HTERT RPE-1 (cell line): ENCODE measurements around the gene FGF1.

Experiments
- in situ Hi-C: fragments of 300-500 bp; cut with MboI; formaldehyde crosslinking; loops from 4 replicates; pipeline ENCODE4 v1.14.3; 2020; ENCODE audit warnings: low sequenced_read_pairs

The FGF1 gene

GRCh38 chr5:142685418-142686209 is at the start of gene FGF1:
TSS of gene FGF1 (minus strand) at chr5:142686090. CDS start at chr5:142614127, 71,963 bp downstream.
- in situ Hi-C loops: no loop called here

- in situ Hi-C loops: no loop called here
Observed at GRCh38 chr5:142727735-142728047, 41.8 kb upstream of the FGF1 start.

DNA sequence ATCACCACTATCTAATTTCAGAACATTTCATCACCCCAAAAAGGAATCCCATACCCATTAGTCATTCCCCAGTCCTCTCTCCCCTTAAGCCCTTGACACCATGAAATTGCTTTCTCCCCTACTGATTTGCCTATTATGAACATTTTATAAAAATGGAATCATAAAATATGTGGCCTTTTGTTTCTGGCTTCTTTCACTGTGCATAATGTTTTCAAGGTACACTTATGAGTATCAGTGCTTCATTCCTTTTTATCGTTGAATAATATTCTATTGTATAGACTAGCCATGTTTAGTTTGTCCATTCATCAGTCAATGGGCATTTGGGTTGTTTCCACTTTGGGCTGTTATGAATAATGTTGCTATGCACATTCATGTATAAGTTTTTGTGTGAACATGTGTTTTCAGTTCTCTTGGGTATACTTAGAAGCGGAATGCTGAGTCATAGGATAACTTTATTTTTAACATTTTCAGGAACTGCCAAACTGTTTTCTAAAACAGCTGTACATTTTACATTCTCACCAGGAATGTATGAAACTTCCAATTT is 40.4 kb upstream of the FGF1 start:
- in situ Hi-C loops: no loop called here

DNA sequence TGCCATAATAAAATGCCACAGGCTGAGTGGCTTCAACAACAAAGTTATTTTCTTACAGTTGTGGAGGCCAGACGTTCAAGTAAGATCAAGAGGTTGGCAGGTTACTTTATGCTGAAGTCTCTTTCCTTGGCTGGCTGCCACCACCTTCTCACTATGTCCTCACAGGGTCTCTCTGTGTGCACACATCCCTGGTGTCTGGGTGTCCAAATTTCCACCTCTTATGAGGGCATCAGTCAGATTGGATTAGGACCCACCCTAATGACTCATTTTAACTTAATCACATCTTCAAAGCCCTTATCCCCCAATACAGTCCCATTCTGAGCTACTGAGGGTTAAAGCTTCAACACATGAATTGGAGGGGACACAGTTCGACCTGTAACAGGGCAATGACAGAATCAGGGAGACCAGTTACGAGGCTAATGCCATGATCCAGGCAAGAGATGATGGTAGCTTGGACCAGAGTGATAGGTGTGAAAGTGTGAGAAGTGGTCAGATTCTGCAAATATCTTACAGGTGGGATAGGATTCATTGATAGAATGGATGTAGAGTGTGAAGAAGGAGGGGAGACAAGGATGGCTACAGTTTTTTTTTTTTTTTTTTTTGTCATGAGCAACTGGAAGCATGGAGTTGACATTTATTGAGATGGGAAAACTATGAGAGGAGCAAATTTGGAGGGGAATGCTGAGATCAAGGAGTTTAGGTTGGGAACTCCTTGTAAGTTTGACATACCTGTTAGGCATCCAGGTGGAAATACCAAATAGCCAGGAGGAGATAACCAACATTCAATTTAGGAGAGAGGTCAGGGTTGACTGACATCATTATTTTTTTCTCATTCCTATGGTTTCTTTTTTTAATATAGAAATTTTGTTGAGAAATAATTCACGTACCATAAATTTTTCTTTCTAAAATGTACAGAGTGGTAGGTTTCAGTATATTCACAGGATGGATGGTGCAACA is 39.6 kb upstream of the FGF1 start:
- in situ Hi-C loops: no loop called here

GRCh38 chr5:142724821-142725220 is 38.9 kb upstream of the FGF1 start:
- in situ Hi-C loops: no loop called here

- in situ Hi-C loops: no loop called here
Observed at GRCh38 chr5:142722896-142723295, 37.0 kb upstream of the FGF1 start.

- in situ Hi-C loops: no loop called here
Observed at GRCh38 chr5:142722146-142722545, 36.3 kb upstream of the FGF1 start.

- in situ Hi-C loops: no loop called here
Observed at GRCh38 chr5:142720641-142721271, 34.9 kb upstream of the FGF1 start.

DNA sequence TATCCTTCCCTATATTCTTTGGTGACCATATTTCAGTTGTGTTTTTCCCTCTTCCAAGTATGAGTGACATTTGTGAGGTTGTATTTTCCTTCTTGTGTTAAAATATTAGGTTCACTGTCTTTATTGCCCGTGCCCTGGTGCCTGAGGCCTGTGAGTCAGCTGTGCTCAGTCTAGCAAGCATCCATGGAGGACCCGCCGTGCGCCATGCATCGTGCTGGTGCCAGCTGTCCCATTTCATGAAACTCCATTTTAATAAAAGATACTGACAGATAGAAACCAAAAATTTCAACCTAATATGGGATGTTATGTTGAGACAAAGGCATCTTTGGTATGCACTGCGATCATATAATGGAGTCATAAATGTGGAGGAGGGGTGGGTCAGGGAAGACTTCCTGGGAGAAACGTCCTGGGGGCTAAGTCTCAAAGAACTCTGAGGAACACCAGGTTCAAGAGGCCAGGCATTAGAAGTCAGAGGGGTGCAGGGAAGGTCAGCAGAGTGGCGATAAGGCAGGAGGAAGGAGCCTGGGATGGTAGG is 34.0 kb upstream of the FGF1 start:
- in situ Hi-C loops: no loop called here

- in situ Hi-C loops: no loop called here
Observed at GRCh38 chr5:142717582-142718215, 31.8 kb upstream of the FGF1 start.

- in situ Hi-C loops: no loop called here
Observed at GRCh38 chr5:142716963-142717362, 31.1 kb upstream of the FGF1 start.

DNA sequence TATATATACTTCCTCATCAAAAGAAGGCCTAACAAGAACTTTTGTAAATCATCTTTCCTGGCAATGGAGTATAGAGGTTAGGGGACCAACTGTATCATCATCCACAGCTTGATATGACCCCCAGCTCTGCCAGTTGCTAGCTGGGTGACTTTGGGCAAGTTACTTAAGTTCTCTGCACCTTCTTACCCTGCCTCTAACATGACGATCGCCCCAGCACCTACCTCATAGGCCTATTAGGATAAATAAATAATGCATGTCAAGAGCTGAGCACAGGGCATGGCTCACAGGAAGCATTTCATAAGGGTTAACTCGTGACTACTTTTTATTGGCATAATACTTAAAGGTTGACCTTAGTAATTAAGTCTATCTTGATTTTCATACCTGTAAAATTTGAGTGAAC is 29.4 kb upstream of the FGF1 start:
- in situ Hi-C loops: no loop called here

DNA sequence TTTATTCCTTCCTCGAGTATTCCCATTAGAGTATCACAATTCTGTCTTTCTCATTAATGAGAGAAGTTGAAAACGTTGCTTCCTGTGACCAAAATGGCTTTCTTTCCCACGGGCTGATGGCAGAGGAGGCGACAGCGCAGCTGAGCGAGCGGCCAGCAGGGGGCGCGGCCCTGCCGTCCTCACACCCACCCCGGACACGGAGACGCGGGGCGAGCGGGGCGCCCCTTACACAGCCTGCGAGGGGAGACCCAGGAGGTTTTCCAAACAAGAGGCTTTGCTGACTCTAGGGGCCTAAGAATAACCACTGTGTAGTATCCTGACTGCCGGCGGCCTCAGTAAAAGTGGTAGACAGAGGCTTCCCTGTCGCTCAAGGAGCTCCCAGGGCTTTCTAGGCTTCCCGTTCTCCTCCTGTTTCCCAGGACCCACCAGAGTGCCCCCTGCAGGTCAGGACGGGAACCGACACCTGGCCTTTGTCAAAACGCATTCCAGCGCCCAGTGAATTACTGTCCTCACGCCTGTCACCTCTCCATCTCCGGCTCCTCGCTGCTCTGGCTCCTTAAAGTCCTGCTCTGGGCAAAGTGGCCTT is 27.3 kb upstream of the FGF1 start:
- in situ Hi-C loops: no loop called here

GRCh38 chr5:142703153-142703552 is 17.3 kb upstream of the FGF1 start:
- in situ Hi-C loops: no loop called here

DNA sequence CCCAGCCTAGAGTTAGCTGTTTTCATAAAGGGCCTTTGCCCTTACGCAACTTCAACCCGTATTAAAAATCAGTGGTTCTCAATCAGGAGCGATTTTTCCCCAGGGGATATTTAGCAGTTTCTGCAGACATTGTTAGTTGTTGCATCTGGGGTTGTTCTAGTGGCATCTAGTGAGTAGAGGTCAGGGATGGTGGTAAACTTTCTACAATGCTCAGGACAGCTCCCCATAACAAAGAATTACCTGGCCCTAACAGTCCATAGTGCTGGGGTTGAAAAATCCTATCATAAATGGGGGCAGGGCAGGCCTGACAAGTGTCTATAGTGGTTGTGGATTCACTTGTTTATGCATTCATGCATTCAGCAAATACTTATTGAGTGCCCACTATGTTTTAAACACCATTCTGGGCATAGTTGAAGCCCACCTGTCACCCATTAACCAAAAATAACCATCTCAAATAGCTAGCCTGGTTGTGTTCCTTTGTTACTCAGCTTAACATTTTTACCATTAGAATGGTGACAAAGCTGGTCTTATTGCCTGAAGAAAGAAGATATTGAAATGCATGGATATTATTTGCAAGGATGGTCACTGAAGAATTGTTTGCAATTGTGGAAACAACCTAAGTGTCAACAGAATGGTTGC is 15.9 kb upstream of the FGF1 start:
- in situ Hi-C loops: no loop called here

DNA sequence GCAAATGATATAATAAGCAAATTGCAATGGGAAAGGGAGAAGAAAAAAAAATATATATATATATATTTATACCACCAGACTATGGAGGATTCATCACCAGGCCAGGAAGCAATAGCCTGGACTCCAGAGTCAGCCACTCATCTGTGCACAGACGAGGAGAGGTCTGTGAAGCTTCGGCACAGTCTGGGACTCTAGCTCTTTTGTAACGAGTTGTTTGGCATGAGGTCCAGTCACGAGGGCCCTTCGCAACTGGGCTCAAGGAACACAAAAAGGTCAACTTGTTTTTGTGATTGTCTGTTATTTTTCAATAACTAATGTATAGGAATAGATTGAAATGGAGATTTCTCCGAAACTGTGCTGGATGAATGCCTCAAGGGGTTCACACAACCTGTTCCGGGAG is 14.7 kb upstream of the FGF1 start:
- in situ Hi-C loops: no loop called here

GRCh38 chr5:142699184-142699720 is 13.4 kb upstream of the FGF1 start:
- in situ Hi-C loops: no loop called here

DNA sequence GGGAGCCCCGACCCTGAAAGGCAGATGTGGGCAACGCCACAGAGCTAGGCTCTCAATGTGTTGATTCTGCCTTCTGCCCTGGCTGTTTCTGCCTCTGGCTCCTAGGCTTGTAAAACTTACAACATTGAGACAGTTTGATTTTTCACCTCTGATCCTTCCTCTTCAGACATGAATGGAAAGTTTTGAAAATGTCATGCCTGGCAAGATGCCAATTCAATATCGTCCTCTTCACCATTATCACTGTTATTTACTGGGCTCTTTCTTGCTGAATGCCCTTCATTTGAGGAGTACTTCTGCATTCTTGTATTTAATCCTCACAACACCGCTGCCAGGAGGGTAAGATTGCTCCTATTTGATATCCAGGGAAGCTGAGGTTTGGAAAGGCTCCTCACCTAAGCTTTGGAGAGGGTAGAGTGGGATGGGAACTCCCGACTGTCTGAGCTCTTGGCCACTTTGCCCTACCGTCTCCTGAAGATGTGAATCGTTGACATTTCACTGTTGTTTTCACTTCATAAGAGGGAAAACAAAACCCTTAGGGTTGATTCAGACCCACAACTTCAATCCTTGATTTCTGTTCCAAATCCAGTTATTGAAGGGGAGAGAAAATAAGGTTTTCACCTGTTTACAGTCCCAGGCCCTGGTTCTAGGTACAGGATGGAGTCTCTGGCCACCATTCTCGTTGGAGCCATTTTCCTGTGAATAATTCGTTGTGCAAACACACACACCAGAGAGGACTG is 12.7 kb upstream of the FGF1 start:
- in situ Hi-C loops: no loop called here
